ENCODE measurements around the gene FAF1. TPM values are rescaled to one million over a fixed set of nuclear protein-coding genes. Genes with fewer than 3 reads are reported as not detected.

The FAF1 gene
- polyA plus RNA-seq, 1 of the 3 experiments (the other 2 are of a cell fraction) = 8.7 TPM

DNA sequence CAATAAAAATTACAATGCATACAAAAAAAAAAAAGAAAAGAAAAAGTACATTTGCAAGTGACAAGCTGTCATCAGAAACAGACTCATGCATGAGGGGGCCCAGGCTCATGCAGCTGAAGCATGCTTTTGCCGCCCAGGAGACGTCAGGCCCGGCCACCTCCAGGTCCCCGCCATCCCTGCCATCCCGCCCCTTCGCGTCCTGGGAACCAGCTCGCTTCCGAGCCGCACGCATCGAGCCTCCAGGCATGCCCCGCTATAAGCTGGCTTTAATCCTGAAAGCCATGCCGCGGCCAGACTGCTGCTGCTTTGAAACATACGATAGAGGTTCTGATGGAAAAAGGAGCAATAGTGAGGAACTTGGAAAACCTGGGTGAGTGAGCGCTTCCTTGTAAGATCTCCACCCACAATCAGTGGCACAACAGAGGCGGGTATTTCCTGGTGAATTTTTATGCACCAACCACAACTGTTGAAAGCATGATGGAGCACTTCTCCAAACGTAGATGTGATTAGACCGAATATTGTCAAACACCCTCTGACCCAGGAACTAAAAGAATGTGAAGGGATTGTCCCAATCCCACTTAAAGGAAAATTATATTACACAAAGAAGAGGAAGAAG is 113.7 kb downstream of the FAF1 start (continued):
- TF ChIP-seq EP300 (IDR thresholded peaks at IDR 0.05; ENCODE audit: borderline replicate concordance in 1 of 2, low read depth in 1 of 2, low read length in 1 of 2) = no peak
- TF ChIP-seq RFX5 (IDR thresholded peaks at IDR 0.05; ENCODE audit: low read length) = no peak
- TF ChIP-seq, protein P1, sequence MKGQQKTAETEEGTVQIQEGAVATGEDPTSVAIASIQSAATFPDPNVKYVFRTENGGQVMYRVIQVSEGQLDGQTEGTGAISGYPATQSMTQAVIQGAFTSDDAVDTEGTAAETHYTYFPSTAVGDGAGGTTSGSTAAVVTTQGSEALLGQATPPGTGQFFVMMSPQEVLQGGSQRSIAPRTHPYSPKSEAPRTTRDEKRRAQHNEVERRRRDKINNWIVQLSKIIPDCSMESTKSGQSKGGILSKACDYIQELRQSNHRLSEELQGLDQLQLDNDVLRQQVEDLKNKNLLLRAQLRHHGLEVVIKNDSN (IDR thresholded peaks at IDR 0.05; ENCODE audit: borderline replicate concordance, low read depth) = no peak

DNA sequence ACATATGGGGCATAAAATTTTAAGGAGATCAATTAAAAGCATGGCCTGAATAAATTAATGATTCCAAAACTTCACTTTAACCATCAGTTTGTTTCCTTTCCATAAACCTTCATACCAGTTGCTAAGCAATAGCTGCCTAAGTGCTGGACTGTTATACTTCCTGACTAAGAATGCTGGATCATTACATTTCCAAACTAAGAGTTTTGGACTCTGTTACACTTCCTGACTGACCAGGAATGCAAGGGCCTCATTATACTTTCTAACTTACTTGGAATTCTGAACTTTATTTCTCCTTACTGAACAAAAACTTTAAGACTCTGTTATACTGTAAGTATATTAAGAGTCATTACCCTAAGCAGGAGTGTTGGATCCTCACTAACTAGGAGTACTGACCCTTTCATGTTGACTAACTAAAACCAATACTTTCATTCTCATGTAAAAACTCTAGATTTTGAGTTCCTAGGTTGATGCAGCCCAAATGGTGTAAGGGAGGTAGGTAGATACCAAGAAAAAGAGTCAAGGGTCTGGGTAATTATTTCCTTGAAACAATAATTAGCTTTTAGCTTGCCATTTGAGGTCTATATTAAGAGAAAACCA is 118.2 kb downstream of the FAF1 start:
- Histone ChIP-seq H3K27ac (ENCODE audit: low read depth in 2 of 2, low read length in 1 of 2) (peak overlapping the region; percentile 39 to 50; a peak in 3 of 4 replicates), H3K9me3 (no peaks in the 10 kb centered on the region), H3K79me2 (ENCODE audit: insufficient read depth) (peaks cover 32% of the 10 kb centered on the region), H3K4me3 (ENCODE audit: low read depth in 2 of 2, low read length in 1 of 2) (no peak overlapping the region), H3K36me3 (replicated peaks in 1 of 2; ENCODE audit: control insufficient read depth in 1 of 2, insufficient read depth in 2 of 2, low read length in 1 of 2) (peaks cover 2 to 12% of the 10 kb centered on the region in 2 experiments), H3K4me2 (no peak overlapping the region), H4K20me1 (ENCODE audit: insufficient read depth) (no peaks in the 10 kb centered on the region), H3K4me1 (ENCODE audit: control insufficient read depth in 1 of 2, insufficient read depth in 2 of 2, low read depth in 1 of 2, low read length in 1 of 2) (no peaks in the 10 kb centered on the region; a peak in 1 of 4 replicates), H2AFZ (ENCODE audit: low read depth) (no peak overlapping the region), H3K9me2 (no peaks in the 10 kb centered on the region), H3K27me3 (ENCODE audit: insufficient read depth) (no peaks in the 10 kb centered on the region), H3F3A (replicated peaks; ENCODE audit: insufficient read depth) (peaks cover 4% of the 10 kb centered on the region), H3K9ac (no peak overlapping the region)
- POLR2A ChIA-PET = no interaction called here
- TF ChIP-seq TCF12 (IDR thresholded peaks at IDR 0.05) (no peak), YY1 (IDR thresholded peaks at IDR 0.05; ENCODE audit: low read depth) (no peak), SMC3 (IDR thresholded peaks at IDR 0.05; ENCODE audit: low read depth, low read length) (no peak), JUND (IDR thresholded peaks at IDR 0.05) (no peak), RFX5 (IDR thresholded peaks at IDR 0.05; ENCODE audit: low read length) (no peak), RCOR1 (IDR thresholded peaks at IDR 0.05; ENCODE audit: low read length) (no peak), CHD2 (IDR thresholded peaks at IDR 0.05; ENCODE audit: low read length, partially characterized antibody) (no peak), FOXJ3 (CRISPR knock-in tag; IDR thresholded peaks at IDR 0.05) (no peak), FOSL2 (IDR thresholded peaks at IDR 0.05; ENCODE audit: borderline replicate concordance, low read depth) (no peak), SIN3A (IDR thresholded peaks at IDR 0.05; ENCODE audit: borderline replicate concordance, low read depth, low read length) (no peak)
- TF ChIP-seq, protein P2, sequence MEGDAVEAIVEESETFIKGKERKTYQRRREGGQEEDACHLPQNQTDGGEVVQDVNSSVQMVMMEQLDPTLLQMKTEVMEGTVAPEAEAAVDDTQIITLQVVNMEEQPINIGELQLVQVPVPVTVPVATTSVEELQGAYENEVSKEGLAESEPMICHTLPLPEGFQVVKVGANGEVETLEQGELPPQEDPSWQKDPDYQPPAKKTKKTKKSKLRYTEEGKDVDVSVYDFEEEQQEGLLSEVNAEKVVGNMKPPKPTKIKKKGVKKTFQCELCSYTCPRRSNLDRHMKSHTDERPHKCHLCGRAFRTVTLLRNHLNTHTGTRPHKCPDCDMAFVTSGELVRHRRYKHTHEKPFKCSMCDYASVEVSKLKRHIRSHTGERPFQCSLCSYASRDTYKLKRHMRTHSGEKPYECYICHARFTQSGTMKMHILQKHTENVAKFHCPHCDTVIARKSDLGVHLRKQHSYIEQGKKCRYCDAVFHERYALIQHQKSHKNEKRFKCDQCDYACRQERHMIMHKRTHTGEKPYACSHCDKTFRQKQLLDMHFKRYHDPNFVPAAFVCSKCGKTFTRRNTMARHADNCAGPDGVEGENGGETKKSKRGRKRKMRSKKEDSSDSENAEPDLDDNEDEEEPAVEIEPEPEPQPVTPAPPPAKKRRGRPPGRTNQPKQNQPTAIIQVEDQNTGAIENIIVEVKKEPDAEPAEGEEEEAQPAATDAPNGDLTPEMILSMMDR (IDR thresholded peaks at IDR 0.05) = no peak
- TF ChIP-seq, protein P1 (IDR thresholded peaks at IDR 0.05; ENCODE audit: borderline replicate concordance, low read depth) = no peak
- TF ChIP-seq, protein P3, sequence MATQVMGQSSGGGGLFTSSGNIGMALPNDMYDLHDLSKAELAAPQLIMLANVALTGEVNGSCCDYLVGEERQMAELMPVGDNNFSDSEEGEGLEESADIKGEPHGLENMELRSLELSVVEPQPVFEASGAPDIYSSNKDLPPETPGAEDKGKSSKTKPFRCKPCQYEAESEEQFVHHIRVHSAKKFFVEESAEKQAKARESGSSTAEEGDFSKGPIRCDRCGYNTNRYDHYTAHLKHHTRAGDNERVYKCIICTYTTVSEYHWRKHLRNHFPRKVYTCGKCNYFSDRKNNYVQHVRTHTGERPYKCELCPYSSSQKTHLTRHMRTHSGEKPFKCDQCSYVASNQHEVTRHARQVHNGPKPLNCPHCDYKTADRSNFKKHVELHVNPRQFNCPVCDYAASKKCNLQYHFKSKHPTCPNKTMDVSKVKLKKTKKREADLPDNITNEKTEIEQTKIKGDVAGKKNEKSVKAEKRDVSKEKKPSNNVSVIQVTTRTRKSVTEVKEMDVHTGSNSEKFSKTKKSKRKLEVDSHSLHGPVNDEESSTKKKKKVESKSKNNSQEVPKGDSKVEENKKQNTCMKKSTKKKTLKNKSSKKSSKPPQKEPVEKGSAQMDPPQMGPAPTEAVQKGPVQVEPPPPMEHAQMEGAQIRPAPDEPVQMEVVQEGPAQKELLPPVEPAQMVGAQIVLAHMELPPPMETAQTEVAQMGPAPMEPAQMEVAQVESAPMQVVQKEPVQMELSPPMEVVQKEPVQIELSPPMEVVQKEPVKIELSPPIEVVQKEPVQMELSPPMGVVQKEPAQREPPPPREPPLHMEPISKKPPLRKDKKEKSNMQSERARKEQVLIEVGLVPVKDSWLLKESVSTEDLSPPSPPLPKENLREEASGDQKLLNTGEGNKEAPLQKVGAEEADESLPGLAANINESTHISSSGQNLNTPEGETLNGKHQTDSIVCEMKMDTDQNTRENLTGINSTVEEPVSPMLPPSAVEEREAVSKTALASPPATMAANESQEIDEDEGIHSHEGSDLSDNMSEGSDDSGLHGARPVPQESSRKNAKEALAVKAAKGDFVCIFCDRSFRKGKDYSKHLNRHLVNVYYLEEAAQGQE (IDR thresholded peaks at IDR 0.05; ENCODE audit: low read depth, low read length) = no peak
- TF ChIP-seq, protein P4, sequence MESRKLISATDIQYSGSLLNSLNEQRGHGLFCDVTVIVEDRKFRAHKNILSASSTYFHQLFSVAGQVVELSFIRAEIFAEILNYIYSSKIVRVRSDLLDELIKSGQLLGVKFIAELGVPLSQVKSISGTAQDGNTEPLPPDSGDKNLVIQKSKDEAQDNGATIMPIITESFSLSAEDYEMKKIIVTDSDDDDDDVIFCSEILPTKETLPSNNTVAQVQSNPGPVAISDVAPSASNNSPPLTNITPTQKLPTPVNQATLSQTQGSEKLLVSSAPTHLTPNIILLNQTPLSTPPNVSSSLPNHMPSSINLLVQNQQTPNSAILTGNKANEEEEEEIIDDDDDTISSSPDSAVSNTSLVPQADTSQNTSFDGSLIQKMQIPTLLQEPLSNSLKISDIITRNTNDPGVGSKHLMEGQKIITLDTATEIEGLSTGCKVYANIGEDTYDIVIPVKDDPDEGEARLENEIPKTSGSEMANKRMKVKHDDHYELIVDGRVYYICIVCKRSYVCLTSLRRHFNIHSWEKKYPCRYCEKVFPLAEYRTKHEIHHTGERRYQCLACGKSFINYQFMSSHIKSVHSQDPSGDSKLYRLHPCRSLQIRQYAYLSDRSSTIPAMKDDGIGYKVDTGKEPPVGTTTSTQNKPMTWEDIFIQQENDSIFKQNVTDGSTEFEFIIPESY (IDR thresholded peaks at IDR 0.05; ENCODE audit: borderline replicate concordance, low read depth) = no peak
- no peak for DNase-seq
- CTCF ChIA-PET = no interaction called here
